Neural crest cell (in vitro differentiated cells): ENCODE measurements around the gene SMIM30. TPM values are rescaled to one million over a fixed set of nuclear protein-coding genes. Genes with fewer than 3 reads are reported as not detected.

Source experiments
- DNase-seq: peaks from one replicate; pipeline ENCODE4 v3.0.0; 2021; ENCODE audit warnings: low read depth, mixed read lengths, low spot score
- H3K27ac Mint-ChIP-seq: one replicate; pipeline ENCODE4 v1.8.0; 2021; ENCODE audit warnings: mild to moderate bottlenecking, mixed read lengths; ENCODE audit not compliant: unreplicated experiment
- H3K27me3 Mint-ChIP-seq: 2 replicates; pipeline ENCODE4 v1.8.0; 2021; ENCODE audit warnings: low read depth, mild to moderate bottlenecking, mixed read lengths
- H3K36me3 Mint-ChIP-seq: 2 replicates; pipeline ENCODE4 v1.8.0; 2021; ENCODE audit warnings: low read depth, mild to moderate bottlenecking, mixed read lengths
- H3K4me1 Mint-ChIP-seq: 2 replicates; pipeline ENCODE4 v1.8.0; 2021; ENCODE audit warnings: mixed read lengths
- H3K4me3 Mint-ChIP-seq: one replicate; pipeline ENCODE4 v1.8.0; 2021; ENCODE audit warnings: mild to moderate bottlenecking, mixed read lengths
- H3K9me3 Mint-ChIP-seq: 2 replicates; pipeline ENCODE4 v1.8.0; 2021; ENCODE audit warnings: mixed read lengths
- CTCF ChIP-seq: fragments of 200-600 bp; sonication (generic); conservative IDR thresholded peaks from 2 replicates; pipeline ENCODE4 v1.5.0; 2021; ENCODE audit warnings: antibody characterized with exemption, mild to moderate bottlenecking
- total RNA-seq: library from RNA; stranded (reverse); gene quantifications from 2 replicates; pipeline ENCODE4 v1.2.1, GENCODE V29; 2021

Gene SMIM30
- total RNA-seq, 1 donor from 2014 or later: 39.8 TPM

GRCh38 chr7:113099284-113099919, 19.0 kb downstream of the SMIM30 start:
- no peak overlapping the region for H3K27ac Mint-ChIP-seq
- H3K9me3 Mint-ChIP-seq: no peaks in the 10 kb centered on the region
- no peak overlapping the region for H3K4me3 Mint-ChIP-seq
- no peak for TF ChIP-seq CTCF
- no peaks in the 10 kb centered on the region for H3K27me3 Mint-ChIP-seq
- no peak for DNase-seq
- no peaks in the 10 kb centered on the region for H3K4me1 Mint-ChIP-seq
- H3K36me3 Mint-ChIP-seq: no peaks in the 10 kb centered on the region

GRCh38 chr7:113094517-113095249, 23.7 kb downstream of the SMIM30 start:
- H3K36me3 Mint-ChIP-seq: no peaks in the 10 kb centered on the region
- H3K27ac Mint-ChIP-seq: no peak overlapping the region
- no peaks in the 10 kb centered on the region for H3K27me3 Mint-ChIP-seq

GRCh38 chr7:113093561-113093960, 24.8 kb downstream of the SMIM30 start:
- DNase-seq: no peak
- no peaks in the 10 kb centered on the region for H3K27me3 Mint-ChIP-seq
- H3K4me1 Mint-ChIP-seq: no peaks in the 10 kb centered on the region
- TF ChIP-seq CTCF: no peak
- H3K4me3 Mint-ChIP-seq: no peak overlapping the region
- H3K36me3 Mint-ChIP-seq: no peaks in the 10 kb centered on the region
- no peak overlapping the region for H3K27ac Mint-ChIP-seq
- H3K9me3 Mint-ChIP-seq: no peaks in the 10 kb centered on the region

More at GRCh38 chr7:113094517-113095249, 23.7 kb downstream of the SMIM30 start:
- Mint-ChIP-seq H3K4me1 (no peaks in the 10 kb centered on the region), H3K4me3 (no peak overlapping the region), H3K9me3 (no peaks in the 10 kb centered on the region)
- no peak for TF ChIP-seq CTCF
- no peak for DNase-seq

- Mint-ChIP-seq H3K4me1 (peaks cover under 1% of the 10 kb centered on the region), H3K4me3 (no peak overlapping the region), H3K27me3 (no peaks in the 10 kb centered on the region), H3K36me3 (no peaks in the 10 kb centered on the region), H3K27ac (no peak overlapping the region), H3K9me3 (no peaks in the 10 kb centered on the region)
- DNase-seq: no peak
- TF ChIP-seq CTCF: no peak
Observed at GRCh38 chr7:113092762-113093161, 25.6 kb downstream of the SMIM30 start.

GRCh38 chr7:113087071-113087998, 31.0 kb downstream of the SMIM30 start:
- peaks cover 29% of the 10 kb centered on the region for H3K4me1 Mint-ChIP-seq
- no peaks in the 10 kb centered on the region for H3K36me3 Mint-ChIP-seq
- H3K27me3 Mint-ChIP-seq: no peaks in the 10 kb centered on the region
- H3K4me3 Mint-ChIP-seq: peak overlapping the region; percentile 83
- H3K27ac Mint-ChIP-seq: no peak overlapping the region
- no peaks in the 10 kb centered on the region for H3K9me3 Mint-ChIP-seq
- DNase-seq: no peak
- TF ChIP-seq CTCF: no peak
